Measurements from ENCODE around the gene SLC2A11. TPM values are rescaled to one million over a fixed set of nuclear protein-coding genes. Genes with fewer than 3 reads are reported as not detected.

Gene SLC2A11
- total RNA-seq, 4 donors from 2014 or later = 17.5 to 30.0 (median 24.3) TPM

GRCh38 chr22:23829845-23830372 is 27.8 kb upstream of the SLC2A11 start:
- peaks cover 34 to 41% of the 10 kb centered on the region in 2 donors for H3K36me3 ChIP-seq
- 81 to 91% methylated on average over 7 of the region's 7 CpGs for whole genome bisulfite sequencing, 2 donors
- H3K27ac ChIP-seq = no peak overlapping the region
- H3K4me1 ChIP-seq = peaks cover 0 to 10% of the 10 kb centered on the region in 2 donors
- intact Hi-C loops (cut with DNase I) = no loop called here
- no peak overlapping the region for H3K4me3 ChIP-seq (replicated peaks in 1 of 3)
- DNase-seq = no peak
- no peaks in the 10 kb centered on the region for H3K27me3 ChIP-seq
- H3K9me3 ChIP-seq = no peaks in the 10 kb centered on the region
- TF ChIP-seq CTCF (IDR thresholded peaks at IDR 0.05) = no peak
- no peak for TF ChIP-seq POLR2A (IDR thresholded peaks at IDR 0.05)

- H3K4me1 ChIP-seq = peaks cover 0 to 10% of the 10 kb centered on the region in 2 donors
- no peaks in the 10 kb centered on the region for H3K9me3 ChIP-seq
- TF ChIP-seq CTCF (IDR thresholded peaks at IDR 0.05) (no peak), POLR2A (IDR thresholded peaks at IDR 0.05) (no peak)
- H3K4me3 ChIP-seq (replicated peaks in 1 of 3) = no peak overlapping the region
- H3K36me3 ChIP-seq = peaks cover 33 to 34% of the 10 kb centered on the region in 2 donors
- H3K27me3 ChIP-seq = no peaks in the 10 kb centered on the region
- intact Hi-C loops (cut with DNase I) = no loop called here
- H3K27ac ChIP-seq = no peak overlapping the region
- 90 to 91% methylated on average over 8 of the region's 8 CpGs for WGBS, 2 donors
- DNase-seq = no peak
Measured at GRCh38 chr22:23831261-23831660, 26.4 kb upstream of the SLC2A11 start.

GRCh38 chr22:23831781-23832180 is 25.9 kb upstream of the SLC2A11 start:
- H3K4me1 ChIP-seq = peaks cover 0 to 10% of the 10 kb centered on the region in 2 donors
- no peaks in the 10 kb centered on the region for H3K9me3 ChIP-seq
- peaks cover 29 to 31% of the 10 kb centered on the region in 2 donors for H3K36me3 ChIP-seq
- no peak overlapping the region for H3K4me3 ChIP-seq (replicated peaks in 1 of 3)
- no peaks in the 10 kb centered on the region for H3K27me3 ChIP-seq
- TF ChIP-seq POLR2A (IDR thresholded peaks at IDR 0.05) = no peak
- no peak for TF ChIP-seq CTCF (IDR thresholded peaks at IDR 0.05)
- no peak overlapping the region for H3K27ac ChIP-seq
- DNase-seq = no peak
- intact Hi-C loops (cut with DNase I) = no loop called here
- WGBS, 2 donors = 87 to 100% methylated on average over 3 to 5 of the region's 10 CpGs

- TF ChIP-seq POLR2A (IDR thresholded peaks at IDR 0.05) (no peak), CTCF (IDR thresholded peaks at IDR 0.05) (no peak)
- H3K4me1 ChIP-seq = peaks cover 0 to 8% of the 10 kb centered on the region in 2 donors
- H3K4me3 ChIP-seq (replicated peaks in 1 of 3) = no peak overlapping the region
- WGBS, 2 donors = 69 to 84% methylated on average over 8 to 11 of the region's 11 CpGs
- H3K36me3 ChIP-seq = peaks cover 24 to 26% of the 10 kb centered on the region in 2 donors
- no peaks in the 10 kb centered on the region for H3K9me3 ChIP-seq
- intact Hi-C loops (cut with DNase I) = no loop called here
- no peak overlapping the region for H3K27ac ChIP-seq
- no peaks in the 10 kb centered on the region for H3K27me3 ChIP-seq
- DNase-seq = no peak
Measured at GRCh38 chr22:23832226-23833016, 25.3 kb upstream of the SLC2A11 start.

Measured in thyroid gland (tissue), 4 donors.